Smooth muscle cell of the coronary artery (primary cell): ENCODE measurements around the gene OR5V1. TPM values are rescaled to one million over a fixed set of nuclear protein-coding genes. Genes with fewer than 3 reads are reported as not detected.

ENCODE experiments used
- total RNA-seq: library from RNA; depleted of rRNA; stranded (reverse); fragments of >200 nt; gene quantifications from 2 replicates; pipeline ENCODE4 v1.2.3, GENCODE V29; 2014; ENCODE audit warnings: low replicate concordance

The OR5V1 gene
- not detected in 2 replicates for total RNA-seq

DNA sequence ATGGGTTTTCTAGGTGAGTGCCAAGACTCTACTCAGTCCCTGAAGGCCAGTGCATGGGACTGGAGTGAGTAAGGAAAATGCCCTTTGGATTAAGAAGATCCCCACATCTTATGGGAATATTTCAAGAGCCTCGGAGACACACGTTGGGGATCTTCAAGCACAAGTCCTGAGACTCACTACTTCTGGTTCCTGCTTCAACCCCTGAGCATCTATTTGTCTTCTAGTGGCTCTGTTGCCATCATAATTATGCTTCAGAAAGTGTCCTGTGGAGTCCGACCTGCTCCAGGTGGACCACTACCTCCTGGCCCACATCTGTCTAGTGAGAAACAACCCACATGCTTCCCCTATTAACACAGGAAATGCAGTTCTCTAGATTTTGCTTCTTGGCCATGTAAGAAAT lies at the start of gene OR5V1:
TSS of gene OR5V1 (minus strand) at position 101 of the 400 bp plus-strand sequence. CDS start 12,670 bp downstream, outside the sequence.

DNA sequence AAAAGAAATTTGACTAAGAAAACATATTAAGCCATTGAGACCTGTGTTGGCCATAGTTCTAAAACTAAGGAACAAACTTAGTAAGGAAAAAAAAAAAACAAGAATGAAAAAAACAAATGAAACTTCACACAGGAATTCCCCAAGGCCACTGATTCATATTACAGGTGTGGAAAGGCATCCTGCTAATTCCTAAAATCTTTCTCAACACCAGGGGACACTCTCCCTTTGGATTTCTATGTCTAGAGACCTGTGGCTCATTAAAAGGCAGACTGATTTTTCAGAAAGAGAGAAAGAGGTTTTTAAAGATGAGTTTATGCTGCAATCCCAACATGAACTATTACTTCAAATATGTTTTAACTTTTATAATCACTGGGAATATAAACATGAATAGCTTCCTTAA lies 45.9 kb upstream of the OR5V1 start, which contains the start of gene OR12D1:
TSS of gene OR12D1 (plus strand) at position 341 of the 400 bp plus-strand sequence.

DNA sequence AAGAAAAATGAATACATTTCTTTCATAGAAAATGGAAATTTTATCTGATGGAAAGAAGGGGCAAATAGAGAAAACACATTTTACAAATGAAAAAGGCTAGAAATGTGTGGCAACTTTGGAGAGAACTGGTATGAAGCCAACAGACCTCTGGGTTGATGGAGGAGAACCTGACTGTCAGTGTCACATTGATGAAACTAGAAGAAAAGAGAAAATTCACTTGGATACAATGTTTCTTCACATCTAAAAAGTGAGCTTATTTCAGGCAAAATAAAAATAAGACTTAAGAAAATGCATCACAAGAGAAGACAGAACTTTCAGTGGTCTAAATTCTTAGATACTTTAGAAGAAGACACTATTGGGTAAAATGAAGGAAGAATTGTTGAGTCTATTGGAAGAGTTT lies 26.7 kb upstream of the OR5V1 start, which contains the start of gene OR12D2:
TSS of gene OR12D2 (plus strand) at position 301 of the 400 bp plus-strand sequence. CDS start 1,069 bp downstream, outside the sequence.

DNA sequence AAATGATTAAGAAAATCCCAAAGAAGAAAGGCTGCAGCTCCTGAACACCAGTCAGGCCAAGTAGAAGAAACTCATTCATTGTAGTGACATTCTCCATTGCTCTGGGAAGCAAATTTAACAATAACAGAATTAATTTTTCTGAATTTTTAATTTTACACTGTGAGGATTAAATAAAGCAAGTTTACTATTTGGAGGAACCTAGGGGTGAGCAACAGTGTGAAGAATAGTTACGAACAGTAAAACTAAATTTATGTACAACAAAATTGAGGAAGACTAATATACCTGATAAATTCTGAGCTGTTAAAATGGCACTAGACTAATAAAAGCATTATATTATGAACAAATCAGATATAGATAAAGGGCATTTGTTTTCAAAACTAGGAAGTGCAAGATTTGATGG lies 6.5 kb upstream of the OR5V1 start, which contains the start of gene OR12D3:
TSS of gene OR12D3 (minus strand) at position 101 of the 400 bp plus-strand sequence. CDS start at position 97, 4 bp downstream.

Other genes starting within 250 kb of the OR5V1 start
- not detected in 2 replicates for gene OR2J2, start 198.0 kb downstream of the OR5V1 start, total RNA-seq
- gene OR14J1, start 67.2 kb downstream of the OR5V1 start, total RNA-seq, result not detected in 2 replicates
- gene OR12D3, start 6.4 kb upstream of the OR5V1 start, total RNA-seq, result not detected in 2 replicates
- not detected in 2 replicates for gene OR12D2, start 26.8 kb upstream of the OR5V1 start, total RNA-seq
- not detected in 2 replicates for gene OR12D1, start 46.1 kb upstream of the OR5V1 start, total RNA-seq
- not detected in 2 replicates for gene OR10C1, start 70.4 kb upstream of the OR5V1 start, total RNA-seq
- gene OR11A1, start 88.2 kb upstream of the OR5V1 start, total RNA-seq, result not detected in 2 replicates
- gene OR2H1, start 88.3 kb upstream of the OR5V1 start, total RNA-seq, result not detected in 2 replicates
- not detected in 2 replicates for gene MAS1L, start 119.1 kb upstream of the OR5V1 start, total RNA-seq
- not detected in 2 replicates for gene UBD, start 190.9 kb upstream of the OR5V1 start, total RNA-seq
- not detected in 2 replicates for gene OR2H2, start 216.3 kb upstream of the OR5V1 start, total RNA-seq